Transverse colon (tissue), 4 donors: Measurements from ENCODE around the gene MTHFD2L.

Experiments
- CTCF ChIP-seq, 5 experiments: fragments of 200-600 bp in 3 of 5; fragments of 450-650 bp in 2 of 5; sonication (generic) in 3 of 5; IDR thresholded peaks; 1 replicate in 2 of 5; 2 replicates in 3 of 5; pipeline ENCODE4 v1.5.1; 2016 to 2017; ENCODE audit warnings: antibody characterized with exemption in 5 of 5, inconsistent platforms in 3 of 5, mild to moderate bottlenecking in 2 of 5, moderate library complexity in 1 of 5
- EP300 ChIP-seq: sonication (generic); formaldehyde crosslinking; IDR thresholded peaks from one replicate; pipeline ENCODE4 v1.6.1; 2017; ENCODE audit warnings: antibody characterized with exemption, low read depth
- POLR2A ChIP-seq: fragments of 450-650 bp; IDR thresholded peaks from one replicate; pipeline ENCODE4 v1.6.1; 2016; ENCODE audit warnings: antibody characterized with exemption, mild to moderate bottlenecking, moderate library complexity
- POLR2AphosphoS5 ChIP-seq, 3 donors: sonication (generic); formaldehyde crosslinking; IDR thresholded peaks; one replicate each; pipeline ENCODE4 v1.6.1; 2016; ENCODE audit warnings: antibody characterized with exemption in 3 of 3

GRCh38 chr4:74109116-74109869, 48.6 kb upstream of the MTHFD2L start:
- TF ChIP-seq POLR2A: no peak
- TF ChIP-seq CTCF (IDR thresholded peaks at IDR 0.05): no peak
- TF ChIP-seq POLR2AphosphoS5 (IDR thresholded peaks at IDR 0.05): no peak
- no peak for TF ChIP-seq EP300
